Measurements from ENCODE around the gene METTL2B.
"Not testable (repeated sequence)": the region's sequence is repeated elsewhere in the genome, so short reads cannot be mapped to it uniquely, and the experiment has no call there.

The METTL2B gene

GRCh38 chr7:128530855-128531104 lies 54.2 kb downstream of the METTL2B start:
- H3K36me3 ChIP-seq, result peaks cover 14% of the 10 kb centered on the region
- peaks cover 47% of the 10 kb centered on the region for H3K4me1 ChIP-seq
- peaks cover 29% of the 10 kb centered on the region; the same call in 1 of the 2 replicates for H4K20me1 ChIP-seq
- H3K27ac ChIP-seq, result peak overlapping the region; percentile 98
- H3K27me3 ChIP-seq, result no peaks in the 10 kb centered on the region
- peak overlapping the region; percentile 97 for H3K9ac ChIP-seq
- no peak for TF ChIP-seq Cebpa-rat (IDR thresholded peaks at IDR 0.05)
- H3K4me3 ChIP-seq, result peak overlapping the region; percentile 79
- peak overlapping the region; percentile 90 for H3K4me2 ChIP-seq
- H3K9me3 ChIP-seq, result no peaks in the 10 kb centered on the region

- peak overlapping the region; percentile 98 for H3K27ac ChIP-seq
- peaks cover 14% of the 10 kb centered on the region for H3K36me3 ChIP-seq
Measured at GRCh38 chr7:128531105-128531954, 54.8 kb downstream of the METTL2B start.

GRCh38 chr7:128531955-128532478 lies 55.5 kb downstream of the METTL2B start:
- H3K4me2 ChIP-seq, result peak overlapping the region; percentile 85
- H3K4me3 ChIP-seq, result peak overlapping the region; percentile 79
- H3K9ac ChIP-seq, result peak overlapping the region; percentile 97
- H4K20me1 ChIP-seq, result peaks cover 39% of the 10 kb centered on the region; the same call in 1 of the 2 replicates
- H3K9me3 ChIP-seq, H3K27me3 ChIP-seq: not testable (repeated sequence)
- H3K4me1 ChIP-seq, result peaks cover 35% of the 10 kb centered on the region
- H3K36me3 ChIP-seq, result peaks cover 14% of the 10 kb centered on the region
- peak overlapping the region; percentile 98 for H3K27ac ChIP-seq

More at GRCh38 chr7:128531105-128531954, 54.8 kb downstream of the METTL2B start:
- not testable (repeated sequence) for H3K27me3 ChIP-seq, H3K9me3 ChIP-seq
- Histone ChIP-seq H3K4me3 (peak overlapping the region; percentile 79), H4K20me1 (peaks cover 34% of the 10 kb centered on the region; the same call in 1 of the 2 replicates), H3K4me1 (peaks cover 42% of the 10 kb centered on the region), H3K9ac (peak overlapping the region; percentile 97), H3K4me2 (peak overlapping the region; percentile 90)

- peaks cover 15% of the 10 kb centered on the region for H3K36me3 ChIP-seq
- H3K9me3 ChIP-seq, H3K27me3 ChIP-seq: not testable (repeated sequence)
- H3K4me3 ChIP-seq, result peak overlapping the region; percentile 79
- H3K4me1 ChIP-seq, result peaks cover 30% of the 10 kb centered on the region
- H3K27ac ChIP-seq, result peak overlapping the region; percentile 35; the same call in 1 of the 2 replicates
- H3K4me2 ChIP-seq, result peak overlapping the region; percentile 85
- peaks cover 47% of the 10 kb centered on the region for H4K20me1 ChIP-seq
- peak overlapping the region; percentile 97 for H3K9ac ChIP-seq
Measured at GRCh38 chr7:128532956-128533355, 56.4 kb downstream of the METTL2B start.

GRCh38 chr7:128537410-128537809 lies 60.9 kb downstream of the METTL2B start:
- Histone ChIP-seq H3K4me2 (peak overlapping the region; percentile 34; the same call in 1 of the 2 replicates), H4K20me1 (peaks cover 91% of the 10 kb centered on the region), H3K4me1 (peaks cover 13% of the 10 kb centered on the region), H3K36me3 (peaks cover 55% of the 10 kb centered on the region)
- H3K9ac ChIP-seq, H3K27me3 ChIP-seq, H3K4me3 ChIP-seq, H3K27ac ChIP-seq, H3K9me3 ChIP-seq: not testable (repeated sequence)

- peaks cover 89% of the 10 kb centered on the region for H3K36me3 ChIP-seq
- H4K20me1 ChIP-seq, result peaks cover 95% of the 10 kb centered on the region
- not testable (repeated sequence) for H3K4me2 ChIP-seq
Measured at GRCh38 chr7:128542530-128542929, 66.0 kb downstream of the METTL2B start.

GRCh38 chr7:128543300-128543699 lies 66.8 kb downstream of the METTL2B start:
- not testable (repeated sequence) for H3K9me3 ChIP-seq, H3K4me1 ChIP-seq, H3K27ac ChIP-seq, H3K4me3 ChIP-seq, H3K9ac ChIP-seq, H3K27me3 ChIP-seq
- H4K20me1 ChIP-seq, result peaks cover 95% of the 10 kb centered on the region
- peak overlapping the region; percentile 19; the same call in 1 of the 2 replicates for H3K4me2 ChIP-seq
- peaks cover 94% of the 10 kb centered on the region for H3K36me3 ChIP-seq

More at GRCh38 chr7:128542530-128542929, 66.0 kb downstream of the METTL2B start:
- not testable (repeated sequence) for H3K9me3 ChIP-seq, H3K9ac ChIP-seq, H3K27me3 ChIP-seq, H3K27ac ChIP-seq, H3K4me1 ChIP-seq, H3K4me3 ChIP-seq

- H3K4me1 ChIP-seq, H3K27me3 ChIP-seq, H3K9me3 ChIP-seq, H3K9ac ChIP-seq, H3K4me3 ChIP-seq, H3K27ac ChIP-seq, H3K4me2 ChIP-seq: not testable (repeated sequence)
- Histone ChIP-seq H4K20me1 (peaks cover 94% of the 10 kb centered on the region), H3K36me3 (peaks cover 84% of the 10 kb centered on the region)
Measured at GRCh38 chr7:128546319-128546851, 69.8 kb downstream of the METTL2B start.

GRCh38 chr7:128550920-128551319 lies 74.4 kb downstream of the METTL2B start:
- no peak for TF ChIP-seq Cebpa-rat (IDR thresholded peaks at IDR 0.05)
- H4K20me1 ChIP-seq, result peaks cover 83% of the 10 kb centered on the region
- no peak overlapping the region for H3K27ac ChIP-seq
- H3K36me3 ChIP-seq, result peaks cover 60% of the 10 kb centered on the region
- H3K4me2 ChIP-seq, result no peak overlapping the region
- no peak overlapping the region for H3K9ac ChIP-seq
- H3K9me3 ChIP-seq, result no peaks in the 10 kb centered on the region
- H3K27me3 ChIP-seq, result no peaks in the 10 kb centered on the region
- no peak overlapping the region for H3K4me3 ChIP-seq
- H3K4me1 ChIP-seq, result no peaks in the 10 kb centered on the region

GRCh38 chr7:128554394-128554793 lies 77.8 kb downstream of the METTL2B start:
- peaks cover 39% of the 10 kb centered on the region for H3K36me3 ChIP-seq
- not testable (repeated sequence) for H3K9ac ChIP-seq, H3K4me3 ChIP-seq

More at GRCh38 chr7:128554394-128554793, 77.8 kb downstream of the METTL2B start:
- H3K9me3 ChIP-seq, H3K27me3 ChIP-seq, H3K4me2 ChIP-seq, H3K4me1 ChIP-seq, H3K27ac ChIP-seq: not testable (repeated sequence)
- H4K20me1 ChIP-seq, result peaks cover 78% of the 10 kb centered on the region

Measured in BLaER1 (cell line).